IMR-90 (cell line): ENCODE data around the gene LMLN. TPM values are rescaled to one million over a fixed set of nuclear protein-coding genes. Genes with fewer than 3 reads are reported as not detected.

Source experiments
- ATAC-seq: fragments of 200-7000 bp; cut with Tn5 transposase; 2 replicates; pipeline ENCODE4 v1.9.1; 2020; ENCODE audit warnings: low read depth, mild to moderate bottlenecking, moderate library complexity
- BruUV-seq: library from RNA; stranded (reverse); fragments of 400-500 nt; replicated peaks from 2 replicates; lab custom pipeline; 2021; lab: Mats Ljungman, UMichigan
- CTCF ChIA-PET: fragments of 300-600 bp; formaldehyde crosslinking; extraction: SDS; loops from one replicate; lab custom pipeline; 2021; ENCODE audit warnings: antibody characterized with exemption; lab: Yijun Ruan, JAX
- POLR2A ChIA-PET: fragments of 300-600 bp; sonication (Branson Sonifier 250); formaldehyde crosslinking; loops from one replicate; lab custom pipeline; 2022; ENCODE audit warnings: antibody characterized with exemption; ENCODE audit not compliant: unreplicated experiment; lab: Charles Lee
- DNase-seq: peaks from one replicate; pipeline ENCODE4 v3.0.0; 2013
- H2AFZ ChIP-seq: replicated peaks from 2 replicates; pipeline ENCODE3; 2013; ENCODE audit warnings: low read length, mild to moderate bottlenecking; ENCODE audit not compliant: poor library complexity
- H2AK5ac ChIP-seq: 2 replicates; pipeline ENCODE4 v1.6.1; 2013; ENCODE audit warnings: low read depth, low read length, inconsistent platforms
- H2AK9ac ChIP-seq: replicated peaks from 2 replicates; pipeline ENCODE3; 2013; ENCODE audit warnings: mild to moderate bottlenecking, low read depth, low read length, moderate library complexity; ENCODE audit not compliant: poor library complexity
- H2BK120ac ChIP-seq: 2 replicates; pipeline ENCODE4 v1.6.1; 2013; ENCODE audit warnings: low read depth, low read length, inconsistent platforms
- H2BK15ac ChIP-seq: 3 replicates; pipeline ENCODE4 v1.6.1; 2013; ENCODE audit warnings: low read depth, low read length, inconsistent platforms
- H2BK20ac ChIP-seq: 2 replicates; pipeline ENCODE4 v1.6.1; 2013; ENCODE audit warnings: low read depth, mild to moderate bottlenecking, inconsistent platforms, low read length, moderate library complexity
- H2BK5ac ChIP-seq: 2 replicates; pipeline ENCODE4 v1.6.1; 2013; ENCODE audit warnings: mild to moderate bottlenecking, low read depth, low read length, inconsistent platforms; ENCODE audit not compliant: poor library complexity, severe bottlenecking
- H3K14ac ChIP-seq: replicated peaks from 2 replicates; pipeline ENCODE4 v1.6.1; 2013; ENCODE audit warnings: low read depth, low read length, inconsistent platforms
- H3K18ac ChIP-seq: 2 replicates; pipeline ENCODE4 v1.6.1; 2013; ENCODE audit warnings: low read depth, low read length, control low read depth
- H3K23ac ChIP-seq: 2 replicates; pipeline ENCODE4 v1.6.1; 2013; ENCODE audit warnings: low read depth, low read length, inconsistent platforms
- H3K27ac ChIP-seq: 2 replicates; pipeline ENCODE4 v1.5.1; 2013; ENCODE audit warnings: mild to moderate bottlenecking, control low read depth, low read length; ENCODE audit not compliant: insufficient read depth
- H3K27me3 ChIP-seq: 2 replicates; pipeline ENCODE4 v1.6.1; 2013; ENCODE audit warnings: low read length; ENCODE audit not compliant: control insufficient read depth, insufficient read depth
- H3K36me3 ChIP-seq: 2 replicates; pipeline ENCODE4 v1.6.1; 2013; ENCODE audit warnings: low read length, mixed read lengths; ENCODE audit not compliant: control insufficient read depth, insufficient read depth
- H3K4ac ChIP-seq: 2 replicates; pipeline ENCODE4 v1.6.1; 2013; ENCODE audit warnings: low read depth, low read length, inconsistent platforms
- H3K4me1 ChIP-seq: 2 replicates; pipeline ENCODE4 v1.6.1; 2013; ENCODE audit warnings: low read length, mixed read lengths; ENCODE audit not compliant: control insufficient read depth, insufficient read depth
- H3K4me2 ChIP-seq: 2 replicates; pipeline ENCODE4 v1.6.1; 2013; ENCODE audit warnings: low read depth, mild to moderate bottlenecking, control low read depth, low read length, moderate library complexity
- H3K4me3 ChIP-seq: 2 replicates; pipeline ENCODE4 v1.5.1; 2013; ENCODE audit warnings: low read depth, mild to moderate bottlenecking, control low read depth, low read length, moderate library complexity; ENCODE audit not compliant: insufficient read depth
- H3K56ac ChIP-seq: 2 replicates; pipeline ENCODE4 v1.6.1; 2013; ENCODE audit warnings: low read length, inconsistent platforms; ENCODE audit not compliant: insufficient read depth; ENCODE audit errors: extremely low read depth
- H3K79me1 ChIP-seq, 2 experiments: 2 replicates each; pipeline ENCODE4 v1.6.1; 2013; ENCODE audit warnings: low read length in 2 of 2, inconsistent platforms in 1 of 2, low read depth in 1 of 2
- H3K9ac ChIP-seq: 2 replicates; pipeline ENCODE4 v1.6.1; 2013; ENCODE audit warnings: low read depth, low read length, control low read depth
- H3K9me1 ChIP-seq: 2 replicates; pipeline ENCODE4 v1.6.1; 2013; ENCODE audit warnings: low read length, inconsistent platforms; ENCODE audit not compliant: insufficient read depth
- H3K9me3 ChIP-seq: 2 replicates; pipeline ENCODE4 v1.6.1; 2013; ENCODE audit warnings: low read length; ENCODE audit not compliant: control insufficient read depth, insufficient read depth
- H4K20me1 ChIP-seq: 2 replicates; pipeline ENCODE4 v1.6.1; 2013; ENCODE audit warnings: low read length, inconsistent platforms; ENCODE audit not compliant: insufficient read depth
- H4K5ac ChIP-seq: 2 replicates; pipeline ENCODE4 v1.6.1; 2013; ENCODE audit warnings: mild to moderate bottlenecking, low read depth, low read length, control low read depth
- H4K8ac ChIP-seq, 2 experiments: 2 replicates each; pipeline ENCODE4 v1.6.1; 2013; ENCODE audit warnings: low read depth in 2 of 2, low read length in 2 of 2, control low read depth in 1 of 2, inconsistent platforms in 1 of 2
- H4K91ac ChIP-seq: 2 replicates; pipeline ENCODE4 v1.6.1; 2013; ENCODE audit warnings: low read depth, low read length, inconsistent platforms; ENCODE audit not compliant: insufficient read depth
- BHLHE40 ChIP-seq: fragments of 150-350 bp; IDR thresholded peaks from 2 replicates; pipeline ENCODE4 v1.6.1; 2016; ENCODE audit warnings: mild to moderate bottlenecking, low read depth, low read length
- CEBPB ChIP-seq: IDR thresholded peaks from 2 replicates; pipeline ENCODE4 v1.6.1; 2012; ENCODE audit warnings: low read depth, low read length, improper control_type of control experiment
- CHD1 ChIP-seq: IDR thresholded peaks from 2 replicates; pipeline ENCODE4 v1.6.1; 2012; ENCODE audit warnings: low read depth, low read length, improper control_type of control experiment
- FOS ChIP-seq: fragments of 150-350 bp; IDR thresholded peaks from 2 replicates; pipeline ENCODE4 v1.6.1; 2016; ENCODE audit warnings: low read depth, low read length
- MAFK ChIP-seq: IDR thresholded peaks from 2 replicates; pipeline ENCODE4 v1.6.1; 2012; ENCODE audit warnings: low read depth, low read length, improper control_type of control experiment
- MAZ ChIP-seq: IDR thresholded peaks from 2 replicates; pipeline ENCODE4 v1.6.1; 2012; ENCODE audit warnings: low read depth, mild to moderate bottlenecking, low read length, improper control_type of control experiment, moderate library complexity, borderline replicate concordance
- MXI1 ChIP-seq: IDR thresholded peaks from 2 replicates; pipeline ENCODE4 v1.6.1; 2012; ENCODE audit warnings: low read depth, mild to moderate bottlenecking, low read length, moderate library complexity, borderline replicate concordance
- NFE2L2 ChIP-seq: fragments of 150-350 bp; IDR thresholded peaks from 2 replicates; pipeline ENCODE4 v1.6.1; 2016; ENCODE audit warnings: low read depth, mild to moderate bottlenecking, low read length
- POLR2A ChIP-seq: IDR thresholded peaks from 2 replicates; pipeline ENCODE4 v1.6.1; 2012; ENCODE audit warnings: mild to moderate bottlenecking, low read depth, low read length
- RAD21 ChIP-seq: IDR thresholded peaks from 2 replicates; pipeline ENCODE4 v1.6.1; 2012; ENCODE audit warnings: low read length, improper control_type of control experiment
- RCOR1 ChIP-seq: IDR thresholded peaks from 2 replicates; pipeline ENCODE4 v1.6.1; 2012; ENCODE audit warnings: mild to moderate bottlenecking, low read length, improper control_type of control experiment; ENCODE audit not compliant: insufficient replicate concordance
- RFX5 ChIP-seq: IDR thresholded peaks from 2 replicates; pipeline ENCODE4 v1.8.0; 2012; ENCODE audit warnings: low read depth, mild to moderate bottlenecking, low read length, moderate library complexity
- SMC3 ChIP-seq: fragments of 150-350 bp; IDR thresholded peaks from 2 replicates; pipeline ENCODE4 v1.6.1; 2016; ENCODE audit warnings: low read depth, mild to moderate bottlenecking, antibody characterized with exemption, low read length, moderate library complexity
- WGBS, 2 experiments: methylation state at CpG; one replicate each; pipeline versions ENCODE4 v1.1.5 to v1.1.7; 2013; ENCODE audit warnings: missing lambda C conversion rate in 2 of 2; ENCODE audit not compliant: insufficient read length in 1 of 2; ENCODE audit errors: extremely low coverage in 2 of 2; 5-methylcytosine and 5-hydroxymethylcytosine counted together
- dilution Hi-C: fragments of 300-500 bp; cut with HindIII; formaldehyde crosslinking; loops from one replicate; pipeline ENCODE4 v1.14.3; 2018; ENCODE audit warnings: low sequenced_read_pairs; ENCODE audit not compliant: unreplicated experiment
- in situ Hi-C: fragments of 300-500 bp; cut with MboI; formaldehyde crosslinking; loops from 3 replicates; pipeline ENCODE4 v1.14.3; 2019; ENCODE audit warnings: low sequenced_read_pairs, inconsistent platforms, mixed read lengths
- intact Hi-C: fragments of 100-400 bp; cut with micrococcal nuclease; formaldehyde crosslinking; loops from 2 replicates; pipeline ENCODE4 v1.10.0; 2022
- polyA plus RNA-seq, 3 experiments: library from polyadenylated mRNA; depleted of rRNA; stranded (reverse); fragments of >200 nt; gene quantifications; 2 replicates each; pipeline ENCODE4 v1.2.3, GENCODE V29; 2012; ENCODE audit warnings: low replicate concordance in 1 of 3
- total RNA-seq: library from RNA; depleted of rRNA; stranded (reverse); fragments of >200 nt; gene quantifications from 2 replicates; pipeline ENCODE4 v1.2.3, GENCODE V29; 2012
- TF ChIP-seq, protein P1 (sequence below): fragments of 150-350 bp; IDR thresholded peaks from 2 replicates; pipeline ENCODE4 v1.6.1; 2016; ENCODE audit warnings: low read depth, mild to moderate bottlenecking, low read length, moderate library complexity, borderline replicate concordance
- TF ChIP-seq, protein P2 (sequence below): conservative IDR thresholded peaks from 2 replicates; pipeline ENCODE4 v1.5.1; 2012; ENCODE audit warnings: mild to moderate bottlenecking, low read depth, low read length, improper control_type of control experiment
- TF ChIP-seq, protein P3 (sequence below): fragments of 150-350 bp; IDR thresholded peaks from 2 replicates; pipeline ENCODE4 v1.6.1; 2017; ENCODE audit warnings: mild to moderate bottlenecking, antibody characterized with exemption, low read length, low read depth

The LMLN gene
- total and polyA plus RNA-seq, 2 of the 4 experiments (the other 2 are of a cell fraction) = 3.3 to 3.9 TPM

DNA sequence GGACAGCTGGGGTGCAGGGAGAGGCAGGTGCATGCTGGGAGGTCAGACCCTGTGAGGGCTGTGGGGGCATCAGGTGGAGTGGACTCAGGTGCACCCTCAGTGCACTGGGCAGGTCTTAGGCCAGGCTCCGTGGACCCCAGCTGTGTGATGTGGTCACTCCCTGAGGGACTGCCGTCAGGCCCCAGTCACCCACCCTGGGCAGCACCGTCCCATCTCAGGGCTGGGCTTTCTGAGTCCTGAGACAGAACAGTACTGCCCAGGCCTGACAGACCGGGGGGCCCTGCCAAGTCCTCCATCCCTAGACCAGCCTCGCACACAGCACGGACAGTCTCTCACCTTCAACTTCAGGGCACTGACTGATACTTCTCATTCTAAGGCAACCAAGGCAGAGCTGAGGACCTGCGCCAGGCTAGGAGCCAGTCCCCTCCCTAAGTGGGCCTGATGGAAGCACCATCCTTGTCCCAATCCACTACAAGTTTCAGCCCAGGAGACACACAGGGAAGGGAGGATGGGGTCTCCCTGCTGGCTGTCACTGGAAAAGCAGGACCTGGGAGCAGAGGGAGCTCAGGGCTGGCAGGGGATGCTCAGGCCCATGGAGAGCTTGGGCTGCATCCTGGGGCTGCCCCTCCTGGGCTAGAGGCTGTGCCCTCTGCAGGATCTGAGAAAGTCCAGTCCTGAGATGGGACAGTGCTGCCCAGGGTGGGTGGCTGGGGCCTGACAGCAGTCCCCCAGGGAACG is 86.3 kb downstream of the LMLN start:
- Histone ChIP-seq H3K4me1 (no peaks in the 10 kb centered on the region), H2BK120ac (no peak overlapping the region), H3K18ac (no peak overlapping the region), H2BK5ac (no peak overlapping the region), H3K9me1 (no peaks in the 10 kb centered on the region), H3K9ac (no peak overlapping the region), H3K23ac (no peak overlapping the region), H4K8ac (no peak overlapping the region), H3K9me3 (no peaks in the 10 kb centered on the region), H3K36me3 (no peaks in the 10 kb centered on the region), H3K56ac (no peak overlapping the region), H2AK5ac (no peak overlapping the region), H3K14ac (no peak overlapping the region), H2BK20ac (no peak overlapping the region), H2AK9ac (no peak overlapping the region), H4K20me1 (no peaks in the 10 kb centered on the region), H3K4me3 (no peak overlapping the region), H3K4ac (no peak overlapping the region), H3K27ac (no peak overlapping the region), H3K79me1 (no peaks in the 10 kb centered on the region), H2AFZ (no peak overlapping the region), H3K4me2 (no peak overlapping the region), H4K91ac (no peak overlapping the region), H4K5ac (no peak overlapping the region), H3K27me3 (peaks cover 2% of the 10 kb centered on the region), H2BK15ac (no peak overlapping the region)
- BruUV-seq = no TSS peak
- DNase-seq = no peak
- dilution Hi-C loops (no loop called here), in situ Hi-C loops (no loop called here), intact Hi-C loops (no loop called here)
- no peak for ATAC-seq
- TF ChIP-seq MXI1 = no peak
- TF ChIP-seq MAZ = no peak
- no peak for TF ChIP-seq NFE2L2
- TF ChIP-seq CHD1 = no peak
- TF ChIP-seq, protein P1, sequence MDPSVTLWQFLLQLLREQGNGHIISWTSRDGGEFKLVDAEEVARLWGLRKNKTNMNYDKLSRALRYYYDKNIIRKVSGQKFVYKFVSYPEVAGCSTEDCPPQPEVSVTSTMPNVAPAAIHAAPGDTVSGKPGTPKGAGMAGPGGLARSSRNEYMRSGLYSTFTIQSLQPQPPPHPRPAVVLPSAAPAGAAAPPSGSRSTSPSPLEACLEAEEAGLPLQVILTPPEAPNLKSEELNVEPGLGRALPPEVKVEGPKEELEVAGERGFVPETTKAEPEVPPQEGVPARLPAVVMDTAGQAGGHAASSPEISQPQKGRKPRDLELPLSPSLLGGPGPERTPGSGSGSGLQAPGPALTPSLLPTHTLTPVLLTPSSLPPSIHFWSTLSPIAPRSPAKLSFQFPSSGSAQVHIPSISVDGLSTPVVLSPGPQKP = no peak
- TF ChIP-seq RCOR1 = no peak
- no peak for TF ChIP-seq POLR2A
- no peak for TF ChIP-seq CEBPB
- TF ChIP-seq, protein P2, sequence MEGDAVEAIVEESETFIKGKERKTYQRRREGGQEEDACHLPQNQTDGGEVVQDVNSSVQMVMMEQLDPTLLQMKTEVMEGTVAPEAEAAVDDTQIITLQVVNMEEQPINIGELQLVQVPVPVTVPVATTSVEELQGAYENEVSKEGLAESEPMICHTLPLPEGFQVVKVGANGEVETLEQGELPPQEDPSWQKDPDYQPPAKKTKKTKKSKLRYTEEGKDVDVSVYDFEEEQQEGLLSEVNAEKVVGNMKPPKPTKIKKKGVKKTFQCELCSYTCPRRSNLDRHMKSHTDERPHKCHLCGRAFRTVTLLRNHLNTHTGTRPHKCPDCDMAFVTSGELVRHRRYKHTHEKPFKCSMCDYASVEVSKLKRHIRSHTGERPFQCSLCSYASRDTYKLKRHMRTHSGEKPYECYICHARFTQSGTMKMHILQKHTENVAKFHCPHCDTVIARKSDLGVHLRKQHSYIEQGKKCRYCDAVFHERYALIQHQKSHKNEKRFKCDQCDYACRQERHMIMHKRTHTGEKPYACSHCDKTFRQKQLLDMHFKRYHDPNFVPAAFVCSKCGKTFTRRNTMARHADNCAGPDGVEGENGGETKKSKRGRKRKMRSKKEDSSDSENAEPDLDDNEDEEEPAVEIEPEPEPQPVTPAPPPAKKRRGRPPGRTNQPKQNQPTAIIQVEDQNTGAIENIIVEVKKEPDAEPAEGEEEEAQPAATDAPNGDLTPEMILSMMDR = no peak
- no peak for TF ChIP-seq FOS
- no peak for TF ChIP-seq RFX5
- no peak for TF ChIP-seq MAFK
- no peak for TF ChIP-seq RAD21
- TF ChIP-seq, protein P3, sequence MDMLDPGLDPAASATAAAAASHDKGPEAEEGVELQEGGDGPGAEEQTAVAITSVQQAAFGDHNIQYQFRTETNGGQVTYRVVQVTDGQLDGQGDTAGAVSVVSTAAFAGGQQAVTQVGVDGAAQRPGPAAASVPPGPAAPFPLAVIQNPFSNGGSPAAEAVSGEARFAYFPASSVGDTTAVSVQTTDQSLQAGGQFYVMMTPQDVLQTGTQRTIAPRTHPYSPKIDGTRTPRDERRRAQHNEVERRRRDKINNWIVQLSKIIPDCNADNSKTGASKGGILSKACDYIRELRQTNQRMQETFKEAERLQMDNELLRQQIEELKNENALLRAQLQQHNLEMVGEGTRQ = no peak
- TF ChIP-seq SMC3 = no peak
- TF ChIP-seq BHLHE40 = no peak
- ChIA-PET CTCF (no interaction called here), POLR2A (no interaction called here)
- WGBS, 2 experiments = 79% methylated on average over 7 of the region's 8 CpGs; no CpG with 5 or more reads in 1 of the 2 experiments
